NT2/D1 (cell line): ENCODE measurements around the gene CACNA1C.

Experiments
- SUZ12 ChIP-seq: IDR thresholded peaks from 2 replicates; pipeline ENCODE4 v1.6.1; 2011; ENCODE audit not compliant: insufficient read length, insufficient read depth; ENCODE audit errors: extremely low read depth
- YY1 ChIP-seq: IDR thresholded peaks from 2 replicates; pipeline ENCODE4 v1.6.1; 2011; ENCODE audit not compliant: insufficient read length, insufficient read depth
- ZNF274 ChIP-seq: IDR thresholded peaks from 2 replicates; pipeline ENCODE4 v1.6.1; 2011; ENCODE audit warnings: mild to moderate bottlenecking, low read depth, low read length

DNA sequence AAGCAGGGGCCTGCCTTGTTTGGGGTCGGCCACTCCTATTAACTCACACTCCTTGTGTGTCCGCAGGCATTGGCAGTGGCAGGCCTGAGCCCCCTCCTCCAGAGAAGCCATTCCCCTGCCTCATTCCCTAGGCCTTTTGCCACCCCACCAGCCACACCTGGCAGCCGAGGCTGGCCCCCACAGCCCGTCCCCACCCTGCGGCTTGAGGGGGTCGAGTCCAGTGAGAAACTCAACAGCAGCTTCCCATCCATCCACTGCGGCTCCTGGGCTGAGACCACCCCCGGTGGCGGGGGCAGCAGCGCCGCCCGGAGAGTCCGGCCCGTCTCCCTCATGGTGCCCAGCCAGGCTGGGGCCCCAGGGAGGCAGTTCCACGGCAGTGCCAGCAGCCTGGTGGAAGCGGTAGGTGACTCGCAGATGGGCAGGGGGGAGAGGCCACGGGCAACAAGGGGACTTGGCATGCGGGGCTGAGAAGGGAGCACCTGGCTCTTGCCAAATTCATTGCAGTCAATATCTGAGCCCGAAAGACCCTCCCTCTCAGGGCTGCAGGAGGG lies 635.7 kb downstream of the CACNA1C start:
- TF ChIP-seq SUZ12 (no peak), YY1 (no peak), ZNF274 (no peak)
